Ishikawa (cell line): ENCODE measurements around the gene MYO3A.

Experiments
- CEBPB ChIP-seq: IDR thresholded peaks from 2 replicates; pipeline ENCODE4 v1.6.1; 2012
- CREB1 ChIP-seq: IDR thresholded peaks from 2 replicates; pipeline ENCODE4 v1.6.1; 2012; ENCODE audit warnings: low read depth
- EGR1 ChIP-seq: IDR thresholded peaks from 2 replicates; pipeline ENCODE4 v1.6.1; 2012
- EP300 ChIP-seq: IDR thresholded peaks from 2 replicates; pipeline ENCODE4 v1.6.1; 2012; ENCODE audit warnings: borderline replicate concordance
- FOXM1 ChIP-seq: IDR thresholded peaks from 2 replicates; pipeline ENCODE4 v1.6.1; 2012; ENCODE audit warnings: low read depth, borderline replicate concordance
- RAD21 ChIP-seq: IDR thresholded peaks from 2 replicates; pipeline ENCODE4 v1.6.1; 2012; ENCODE audit warnings: low read depth
- TAF1 ChIP-seq: IDR thresholded peaks from 2 replicates; pipeline ENCODE4 v1.6.1; 2012; ENCODE audit warnings: low read depth, mild to moderate bottlenecking
- TCF12 ChIP-seq: IDR thresholded peaks from 2 replicates; pipeline ENCODE4 v1.6.1; 2012; ENCODE audit warnings: low read depth
- TEAD4 ChIP-seq: IDR thresholded peaks from 2 replicates; pipeline ENCODE4 v1.6.1; 2012
- TF ChIP-seq, protein P1 (sequence below): IDR thresholded peaks from 2 replicates; pipeline ENCODE4 v1.6.1; 2012; ENCODE audit warnings: low read depth, mild to moderate bottlenecking
- TF ChIP-seq, protein P2 (sequence below): IDR thresholded peaks from 2 replicates; pipeline ENCODE4 v1.6.1; 2012

DNA sequence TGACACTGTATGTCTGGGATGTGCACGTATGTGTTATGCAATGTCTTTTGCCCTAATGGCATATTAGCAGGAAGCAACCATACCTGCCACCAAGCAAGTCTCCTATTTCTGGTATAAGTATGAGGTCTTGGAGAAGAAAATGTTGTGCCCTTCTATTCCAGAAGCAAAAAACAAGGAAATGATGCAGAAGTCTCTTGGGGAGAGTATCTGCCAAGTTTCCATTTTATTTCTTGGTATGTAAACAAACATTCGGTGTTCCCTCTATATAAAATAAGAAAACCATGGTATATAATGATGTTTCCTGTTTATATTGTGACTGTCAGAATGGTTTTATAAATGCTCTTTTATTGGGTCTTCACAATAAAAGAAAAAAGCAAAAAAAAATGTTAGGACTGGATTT lies 19.3 kb upstream of the MYO3A start:
- no peak for TF ChIP-seq FOXM1
- no peak for TF ChIP-seq EGR1
- TF ChIP-seq EP300 = no peak
- TF ChIP-seq, protein P1, sequence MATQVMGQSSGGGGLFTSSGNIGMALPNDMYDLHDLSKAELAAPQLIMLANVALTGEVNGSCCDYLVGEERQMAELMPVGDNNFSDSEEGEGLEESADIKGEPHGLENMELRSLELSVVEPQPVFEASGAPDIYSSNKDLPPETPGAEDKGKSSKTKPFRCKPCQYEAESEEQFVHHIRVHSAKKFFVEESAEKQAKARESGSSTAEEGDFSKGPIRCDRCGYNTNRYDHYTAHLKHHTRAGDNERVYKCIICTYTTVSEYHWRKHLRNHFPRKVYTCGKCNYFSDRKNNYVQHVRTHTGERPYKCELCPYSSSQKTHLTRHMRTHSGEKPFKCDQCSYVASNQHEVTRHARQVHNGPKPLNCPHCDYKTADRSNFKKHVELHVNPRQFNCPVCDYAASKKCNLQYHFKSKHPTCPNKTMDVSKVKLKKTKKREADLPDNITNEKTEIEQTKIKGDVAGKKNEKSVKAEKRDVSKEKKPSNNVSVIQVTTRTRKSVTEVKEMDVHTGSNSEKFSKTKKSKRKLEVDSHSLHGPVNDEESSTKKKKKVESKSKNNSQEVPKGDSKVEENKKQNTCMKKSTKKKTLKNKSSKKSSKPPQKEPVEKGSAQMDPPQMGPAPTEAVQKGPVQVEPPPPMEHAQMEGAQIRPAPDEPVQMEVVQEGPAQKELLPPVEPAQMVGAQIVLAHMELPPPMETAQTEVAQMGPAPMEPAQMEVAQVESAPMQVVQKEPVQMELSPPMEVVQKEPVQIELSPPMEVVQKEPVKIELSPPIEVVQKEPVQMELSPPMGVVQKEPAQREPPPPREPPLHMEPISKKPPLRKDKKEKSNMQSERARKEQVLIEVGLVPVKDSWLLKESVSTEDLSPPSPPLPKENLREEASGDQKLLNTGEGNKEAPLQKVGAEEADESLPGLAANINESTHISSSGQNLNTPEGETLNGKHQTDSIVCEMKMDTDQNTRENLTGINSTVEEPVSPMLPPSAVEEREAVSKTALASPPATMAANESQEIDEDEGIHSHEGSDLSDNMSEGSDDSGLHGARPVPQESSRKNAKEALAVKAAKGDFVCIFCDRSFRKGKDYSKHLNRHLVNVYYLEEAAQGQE = no peak
- TF ChIP-seq TEAD4 = no peak
- no peak for TF ChIP-seq RAD21
- TF ChIP-seq, protein P2, sequence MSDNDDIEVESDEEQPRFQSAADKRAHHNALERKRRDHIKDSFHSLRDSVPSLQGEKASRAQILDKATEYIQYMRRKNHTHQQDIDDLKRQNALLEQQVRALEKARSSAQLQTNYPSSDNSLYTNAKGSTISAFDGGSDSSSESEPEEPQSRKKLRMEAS = no peak
- TF ChIP-seq CEBPB = no peak
- TF ChIP-seq TCF12 = no peak
- no peak for TF ChIP-seq CREB1
- TF ChIP-seq TAF1 = no peak
